Psoas muscle (tissue), 8 donors: Measurements from ENCODE around the gene GALM. TPM values are rescaled to one million over a fixed set of nuclear protein-coding genes. Genes with fewer than 3 reads are reported as not detected.

Source experiments
- ATAC-seq, 4 donors: fragments of 200-7000 bp; cut with Tn5 transposase; one replicate each; pipeline ENCODE4 v1.9.1; 2020; ENCODE audit warnings: moderate library complexity in 3 of 4, mild to moderate bottlenecking in 2 of 4
- DNase-seq, 2 donors: peaks; one replicate each; pipeline ENCODE4 v3.0.0-alpha.2; 2020
- H3K27ac ChIP-seq: fragments of 200-600 bp; one replicate; pipeline ENCODE4 v1.8.0; 2022
- H3K27me3 ChIP-seq, 3 donors: fragments of 200-600 bp in 1 of 3; one replicate each; pipeline versions ENCODE4 v1.6.1 to v1.8.0; 2013 to 2022; ENCODE audit warnings: low read length in 2 of 3, mild to moderate bottlenecking in 2 of 3, moderate library complexity in 1 of 3; ENCODE audit not compliant: insufficient read depth in 3 of 3
- H3K36me3 ChIP-seq, 2 donors: fragments of 200-600 bp in 1 of 2; one replicate each; pipeline versions ENCODE4 v1.6.1 to v1.8.0; 2013 to 2022; ENCODE audit warnings: low read depth in 1 of 2, mild to moderate bottlenecking in 1 of 2, moderate library complexity in 1 of 2; ENCODE audit not compliant: insufficient read depth in 1 of 2
- H3K4me1 ChIP-seq: fragments of 200-600 bp; one replicate; pipeline ENCODE4 v1.8.0; 2022
- H3K4me3 ChIP-seq: fragments of 200-600 bp; one replicate; pipeline ENCODE4 v1.8.0; 2022; ENCODE audit warnings: mild to moderate bottlenecking
- H3K9me3 ChIP-seq: fragments of 200-600 bp; one replicate; pipeline ENCODE4 v1.8.0; 2022
- WGBS, 3 donors: extraction: QIAGEN DNeasy Blood & Tissue Kit; methylation state at CpG; one replicate each; pipeline versions ENCODE4 v1.1.6 to v1.1.7; 2013; 5-methylcytosine and 5-hydroxymethylcytosine counted together
- intact Hi-C, 2 donors: fragments of 100-400 bp; cut with DNase I; formaldehyde crosslinking; loops; one replicate each; pipeline versions ENCODE4 v1.11.0 to v1.14.2; 2022
- polyA plus RNA-seq, 3 donors: library from polyadenylated mRNA; stranded (reverse); fragments of 200-250 nt; gene quantifications; one replicate each; pipeline ENCODE4 v1.2.3, GENCODE V29; 2013
- total RNA-seq, 4 donors: library from RNA; stranded (reverse); fragmentation: NEBNext Ultra II Directional in 2 of 4; extraction: Animal tissue kit (Norgen Biotek cat#: 25700) in 2 of 4; gene quantifications; one replicate each; pipeline versions ENCODE4 v1.2.1 to v1.2.4, GENCODE V29; 2021 to 2023
- TF ChIP-seq, protein P1 (sequence below): fragments of 200-600 bp; IDR thresholded peaks from one replicate; pipeline ENCODE4 v1.8.0; 2022; ENCODE audit warnings: antibody characterized with exemption
- donor health status: healthy with polysubstance abuse.
- donor health status: DM: no; HTN: no; CAD: no; lungs with moderate emphysema.
- donor health status: Bipolar disorder and iron deficiency.
- donor health status: healthy.
- donor health status: DM: yes; HTN: yes; CAD: no.
- donor health status: DM: no; HTN: no; CAD: no.
- donor health status: DM: no; HTN: no; CAD: no.
- donor health status: DM: yes; HTN: yes; CAD: no.

The GALM gene
- total and polyA plus RNA-seq, 7 donors: 2.0 to 16.1 (median 5.4) TPM

DNA sequence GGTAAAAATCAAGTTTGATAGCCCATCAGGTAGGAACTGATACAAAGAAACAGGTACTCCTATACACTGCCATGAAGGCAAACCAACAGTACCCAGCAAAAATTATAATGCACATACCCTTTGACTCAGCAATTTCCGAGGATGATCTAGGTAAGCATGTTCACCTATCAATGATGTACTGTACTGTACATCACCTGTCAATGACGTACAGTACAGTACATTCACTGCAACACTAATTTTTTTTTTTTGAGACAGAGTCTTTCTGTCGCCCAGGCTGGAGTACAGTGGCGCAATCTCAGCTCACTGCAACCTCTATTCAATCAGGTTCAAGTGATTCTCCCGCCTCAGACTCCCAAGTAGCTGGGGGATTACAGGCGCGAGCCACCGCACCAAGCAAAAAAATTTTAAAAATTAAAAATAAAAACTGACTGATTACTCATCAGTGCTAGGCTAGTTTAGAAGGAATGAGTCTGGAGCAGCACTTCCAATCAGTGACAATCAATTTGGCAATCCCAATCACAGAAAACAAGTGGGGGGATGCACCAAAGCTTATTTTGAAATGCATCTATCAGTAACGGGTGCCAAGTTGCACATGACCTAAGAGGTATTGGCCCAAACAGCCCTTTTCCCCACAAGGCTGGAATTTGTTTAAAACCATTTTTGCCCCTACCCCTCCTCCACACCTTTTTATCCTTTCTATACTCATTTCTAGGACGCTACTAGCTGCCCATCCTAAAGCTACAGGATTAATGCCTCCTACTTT lies 77.1 kb downstream of the GALM start:
- TF ChIP-seq, protein P1, sequence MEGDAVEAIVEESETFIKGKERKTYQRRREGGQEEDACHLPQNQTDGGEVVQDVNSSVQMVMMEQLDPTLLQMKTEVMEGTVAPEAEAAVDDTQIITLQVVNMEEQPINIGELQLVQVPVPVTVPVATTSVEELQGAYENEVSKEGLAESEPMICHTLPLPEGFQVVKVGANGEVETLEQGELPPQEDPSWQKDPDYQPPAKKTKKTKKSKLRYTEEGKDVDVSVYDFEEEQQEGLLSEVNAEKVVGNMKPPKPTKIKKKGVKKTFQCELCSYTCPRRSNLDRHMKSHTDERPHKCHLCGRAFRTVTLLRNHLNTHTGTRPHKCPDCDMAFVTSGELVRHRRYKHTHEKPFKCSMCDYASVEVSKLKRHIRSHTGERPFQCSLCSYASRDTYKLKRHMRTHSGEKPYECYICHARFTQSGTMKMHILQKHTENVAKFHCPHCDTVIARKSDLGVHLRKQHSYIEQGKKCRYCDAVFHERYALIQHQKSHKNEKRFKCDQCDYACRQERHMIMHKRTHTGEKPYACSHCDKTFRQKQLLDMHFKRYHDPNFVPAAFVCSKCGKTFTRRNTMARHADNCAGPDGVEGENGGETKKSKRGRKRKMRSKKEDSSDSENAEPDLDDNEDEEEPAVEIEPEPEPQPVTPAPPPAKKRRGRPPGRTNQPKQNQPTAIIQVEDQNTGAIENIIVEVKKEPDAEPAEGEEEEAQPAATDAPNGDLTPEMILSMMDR: no peak
- H3K27me3 ChIP-seq: no peaks in the 10 kb centered on the region
- H3K4me3 ChIP-seq: no peak overlapping the region
- no peaks in the 10 kb centered on the region for H3K9me3 ChIP-seq
- H3K4me1 ChIP-seq: peaks cover 30% of the 10 kb centered on the region
- peaks cover 10 to 88% of the 10 kb centered on the region in 2 donors for H3K36me3 ChIP-seq
- no peak overlapping the region for H3K27ac ChIP-seq
- ATAC-seq (peak; percentile 15 to 17 (median 16)), DNase-seq (no peak)
- intact Hi-C loops: loop anchor here (1.0 to 10.0 kb wide), 5 partner anchors 14 to 426 kb away; partner anchors contain the start of gene ATL2 (in 1 of the 2)
- WGBS, 3 donors: 81 to 87% (median 82%) methylated on average over 10 of the region's 10 CpGs

DNA sequence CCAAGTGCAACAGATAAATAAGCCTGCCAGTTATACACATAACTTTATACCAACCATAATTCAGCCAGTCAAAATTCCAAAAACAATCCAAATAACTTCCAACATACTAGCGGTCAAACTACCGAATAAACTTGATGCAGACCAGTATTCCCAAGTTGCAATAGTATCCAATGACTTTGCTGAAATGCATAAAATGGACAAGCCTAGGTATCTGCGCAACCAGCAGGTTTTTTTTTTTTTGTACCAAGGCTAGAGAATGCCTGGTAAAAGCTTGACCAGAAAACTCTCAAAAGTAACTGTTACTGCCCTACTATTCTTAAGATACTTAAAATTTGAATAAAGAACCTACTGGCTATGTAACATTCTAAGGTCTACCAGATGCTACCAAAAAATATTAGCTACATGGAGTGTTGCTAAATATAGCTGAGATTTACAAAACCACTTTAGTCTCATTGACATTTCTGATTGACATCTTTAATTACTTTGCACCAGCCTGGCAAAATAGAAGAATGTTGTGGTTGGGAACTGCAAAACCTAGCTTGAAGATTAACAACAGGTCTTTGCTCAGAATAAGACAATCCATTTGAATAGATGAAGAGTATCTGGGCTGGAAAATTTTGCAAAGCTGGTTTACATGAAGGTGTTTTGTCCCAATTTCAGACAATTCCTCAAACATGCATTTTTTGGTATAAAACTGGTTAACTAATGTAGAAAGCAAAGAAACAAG lies 77.9 kb downstream of the GALM start:
- no peak overlapping the region for H3K4me3 ChIP-seq
- H3K4me1 ChIP-seq: peaks cover 34% of the 10 kb centered on the region
- no peaks in the 10 kb centered on the region for H3K27me3 ChIP-seq
- intact Hi-C loops: loop anchor here (1.0 to 10.0 kb wide), 6 partner anchors 11 to 427 kb away; partner anchors contain the start of gene ATL2 (in 1 of the 2)
- H3K36me3 ChIP-seq: peaks cover 14 to 88% of the 10 kb centered on the region in 2 donors
- 51 to 70% (median 60%) methylated on average over 3 of the region's 3 CpGs for WGBS, 3 donors
- H3K27ac ChIP-seq: no peak overlapping the region
- H3K9me3 ChIP-seq: no peaks in the 10 kb centered on the region
- TF ChIP-seq, protein P1: no peak
- ATAC-seq (no peak), DNase-seq (no peak)

DNA sequence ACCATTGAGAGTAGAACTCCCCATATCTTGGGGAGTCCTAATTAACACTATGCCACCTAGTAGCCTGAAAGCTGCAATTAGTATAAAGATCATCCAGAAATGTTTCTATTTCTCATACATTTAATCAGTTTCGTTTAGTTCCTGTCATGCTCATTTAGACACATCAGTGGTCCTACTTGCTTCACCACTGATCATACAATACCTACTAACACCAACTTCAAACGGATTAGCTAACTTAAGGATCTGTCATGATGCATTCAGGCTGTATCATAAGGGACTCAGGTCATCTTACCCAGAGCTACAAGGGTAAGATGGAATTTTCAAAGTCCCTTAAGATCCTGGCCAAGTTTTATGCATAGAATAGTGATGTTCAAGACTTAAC lies 78.5 kb downstream of the GALM start:
- H3K4me1 ChIP-seq: peaks cover 40% of the 10 kb centered on the region
- WGBS, 3 donors: 26 to 46% (median 28%) methylated on average over 2 of the region's 2 CpGs
- peaks cover 14 to 88% of the 10 kb centered on the region in 2 donors for H3K36me3 ChIP-seq
- DNase-seq (no peak), ATAC-seq (no peak)
- TF ChIP-seq, protein P1: no peak
- no peaks in the 10 kb centered on the region for H3K27me3 ChIP-seq
- H3K9me3 ChIP-seq: no peaks in the 10 kb centered on the region
- H3K4me3 ChIP-seq: no peak overlapping the region
- no peak overlapping the region for H3K27ac ChIP-seq
- intact Hi-C loops: loop anchor here (1.0 to 10.0 kb wide), 5 partner anchors 11 to 427 kb away; partner anchors contain the start of gene ATL2 (in 1 of the 2)

DNA sequence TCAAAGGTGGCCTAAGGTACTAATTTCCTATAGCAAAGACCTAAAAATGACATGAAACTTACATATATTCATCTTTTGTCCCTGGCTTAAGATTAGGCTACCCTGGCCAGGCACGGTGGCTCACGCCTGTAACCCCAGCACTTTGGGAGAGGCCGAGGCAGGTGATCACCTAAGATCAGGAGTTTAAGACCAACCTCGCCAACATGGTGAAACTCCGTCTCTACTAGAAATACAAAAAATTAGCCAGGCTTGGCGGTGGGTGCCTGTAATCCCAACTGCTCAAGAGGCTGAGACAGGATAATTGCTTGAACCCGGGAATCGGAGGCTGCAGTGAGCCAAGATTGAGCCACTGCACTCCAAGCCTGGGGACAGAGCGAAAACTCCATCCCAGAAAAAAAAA lies 79.4 kb downstream of the GALM start:
- no peak overlapping the region for H3K4me3 ChIP-seq
- H3K27ac ChIP-seq: no peak overlapping the region
- TF ChIP-seq, protein P1: no peak
- no peaks in the 10 kb centered on the region for H3K27me3 ChIP-seq
- H3K4me1 ChIP-seq: peaks cover 45% of the 10 kb centered on the region
- intact Hi-C loops: loop anchor here (1.0 to 10.0 kb wide), 2 partner anchors 16 to 370 kb away; partner anchors contain the start of gene ATL2 (in 1 of the 2)
- 85 to 90% (median 89%) methylated on average over 9 of the region's 9 CpGs for WGBS, 3 donors
- no peaks in the 10 kb centered on the region for H3K9me3 ChIP-seq
- DNase-seq: no peak
- peaks cover 14 to 89% of the 10 kb centered on the region in 2 donors for H3K36me3 ChIP-seq
- no peak for ATAC-seq
